Stimulated activated CD4-positive, alpha-beta T cell treated with anti-CD3 and anti-CD28 coated beads, Interleukin-1b, Interleukin-23, amount 100 ng/mL, for 1 hour (primary cell): ENCODE measurements around the gene FAM187B.
"Not testable (repeated sequence)": the region's sequence is repeated elsewhere in the genome, so short reads cannot be mapped to it uniquely, and the experiment has no call there.

Experiments used
- DNase-seq, 2 donors: peaks; one replicate each; pipeline ENCODE4 v3.0.0-alpha.2; 2020; ENCODE audit warnings: low read depth in 2 of 2

Gene FAM187B

DNA sequence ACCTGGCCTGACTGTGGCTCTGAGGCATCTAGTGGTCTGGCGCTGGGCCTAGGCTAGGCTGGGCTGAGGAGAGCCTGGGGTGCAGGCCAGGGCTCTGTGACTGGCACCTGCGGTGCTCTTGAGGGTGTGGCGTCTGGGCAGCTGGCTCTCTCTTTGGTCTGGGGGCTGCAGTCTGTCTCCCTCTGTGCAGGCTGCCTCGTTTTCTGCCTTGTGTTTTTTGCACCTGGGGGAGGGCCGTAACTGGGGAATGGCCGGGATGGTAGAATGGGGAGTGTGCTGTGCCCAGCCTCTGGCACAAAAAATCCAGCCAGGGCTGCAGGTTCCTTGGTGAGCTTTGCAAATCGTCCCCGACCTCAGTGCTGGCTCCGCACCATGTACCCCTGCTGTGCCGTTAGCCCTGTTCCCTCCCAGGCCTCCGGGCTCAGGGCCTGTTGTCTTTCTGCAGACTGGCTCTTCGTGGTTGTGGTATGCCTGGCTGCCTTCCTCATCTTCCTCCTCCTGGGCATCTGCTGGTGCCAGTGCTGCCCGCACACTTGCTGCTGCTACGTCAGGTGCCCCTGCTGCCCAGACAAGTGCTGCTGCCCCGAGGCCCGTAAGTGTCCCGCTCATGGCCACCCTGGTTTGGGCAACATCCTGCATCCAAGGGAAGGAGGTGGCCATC is 33.7 kb upstream of the FAM187B start:
- DNase-seq = no peak

DNA sequence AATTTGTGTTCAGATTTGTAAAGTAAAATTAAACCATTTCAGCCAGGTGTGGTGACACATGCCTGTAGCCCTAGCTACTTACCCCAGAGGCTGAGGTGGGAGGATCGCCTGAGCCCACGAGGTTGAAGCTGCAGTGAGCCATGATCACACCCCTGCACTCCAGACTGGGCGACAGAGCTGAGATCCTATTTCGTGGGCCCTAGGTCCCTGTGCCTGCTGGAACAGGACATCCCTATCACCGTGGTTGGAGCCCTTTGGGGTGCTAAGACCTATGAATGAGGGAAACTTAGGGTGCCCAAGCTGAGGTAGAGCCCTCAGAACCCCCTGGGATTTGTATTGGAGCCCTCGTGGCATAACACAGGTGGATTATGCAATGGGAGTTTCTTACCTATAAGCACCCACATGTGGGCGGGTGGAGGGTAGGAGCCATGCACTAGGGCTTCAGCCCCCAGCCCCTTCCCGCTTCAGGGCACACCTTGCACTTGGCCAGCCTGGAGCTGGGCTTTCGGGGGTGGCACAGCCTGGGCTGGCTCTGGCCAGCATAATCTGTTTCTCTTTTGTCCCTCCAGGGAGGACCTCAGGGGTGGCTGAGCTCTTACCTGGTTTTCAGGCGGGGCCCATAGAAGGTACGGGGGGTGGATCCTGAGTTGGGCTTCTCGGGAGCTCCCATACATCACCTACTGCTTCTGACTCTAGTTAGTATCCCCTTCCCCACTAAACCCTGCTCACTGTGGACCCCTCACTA is 33.0 kb upstream of the FAM187B start:
- no peak for DNase-seq

DNA sequence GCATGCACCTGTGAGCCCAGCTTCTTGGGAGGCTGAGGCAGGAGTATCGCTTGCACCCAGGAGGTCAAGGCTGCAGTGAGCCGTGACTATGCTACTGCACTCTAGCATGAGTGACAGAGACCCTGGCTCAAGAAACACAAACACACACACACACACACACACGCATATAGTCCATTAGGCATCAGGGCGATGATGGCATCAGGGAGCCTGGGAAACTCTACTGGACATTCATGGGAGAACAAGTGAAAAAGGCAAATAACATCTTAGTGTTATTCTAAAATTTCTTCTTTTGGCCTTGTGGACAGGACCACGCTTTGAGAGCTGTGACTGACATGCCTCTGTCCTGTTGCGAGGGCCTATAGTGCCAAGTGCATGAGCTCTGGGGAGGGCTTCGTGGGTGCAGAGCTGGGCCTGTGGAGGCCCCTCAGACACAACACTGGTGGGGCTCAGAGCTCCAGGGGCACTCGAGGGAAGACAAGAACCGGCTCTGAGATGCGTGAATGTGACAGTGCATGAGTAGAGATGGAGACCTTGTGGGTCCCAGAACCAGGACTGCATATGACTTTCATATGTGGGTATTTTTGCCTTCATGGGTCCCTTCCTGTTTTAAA is 32.3 kb upstream of the FAM187B start:
- no peak for DNase-seq

DNA sequence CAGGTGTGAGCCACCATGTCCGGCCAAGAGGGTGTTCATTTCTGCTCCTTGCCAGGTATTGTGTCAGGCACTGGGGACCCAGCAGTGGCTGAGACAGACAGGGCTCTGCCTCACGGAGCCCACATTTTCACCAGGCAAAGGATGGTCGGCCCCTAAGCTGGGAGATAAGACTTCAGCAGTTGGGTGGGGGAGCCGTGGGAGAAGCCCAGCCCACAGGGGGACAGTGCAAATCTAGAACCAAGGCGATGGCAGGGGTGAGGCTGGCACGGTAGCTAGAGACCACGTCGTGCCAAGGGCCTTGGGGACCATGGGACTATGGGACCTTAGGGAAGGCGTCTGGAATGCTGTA is 28.5 kb upstream of the FAM187B start:
- DNase-seq = no peak

GRCh38 chr19:35256566-35256965 is 28.0 kb upstream of the FAM187B start:
- no peak for DNase-seq

- no peak for DNase-seq
Measured at GRCh38 chr19:35254341-35255297, 26.1 kb upstream of the FAM187B start.

GRCh38 chr19:35253316-35254286 is 25.1 kb upstream of the FAM187B start:
- DNase-seq = no peak

DNA sequence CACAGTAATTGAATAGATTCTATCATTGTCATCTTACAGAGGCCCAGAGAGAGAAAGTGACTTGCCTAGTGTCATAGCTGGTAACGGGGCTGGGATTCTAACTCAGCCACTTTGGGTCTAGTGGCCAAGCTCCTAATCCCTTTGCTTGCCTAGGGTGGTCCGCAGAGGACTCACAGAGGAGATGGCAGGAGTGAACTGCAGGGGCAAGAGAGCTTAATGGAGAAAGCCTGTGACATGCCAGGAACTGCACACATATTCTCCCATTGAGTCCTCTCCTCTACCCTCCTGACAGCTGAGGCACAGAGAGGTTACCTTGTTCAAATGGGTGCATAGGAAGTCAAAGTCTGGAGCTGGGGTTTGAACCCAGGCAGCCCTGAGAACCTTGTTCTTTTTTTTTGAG is 22.9 kb upstream of the FAM187B start:
- DNase-seq = no peak

GRCh38 chr19:35249848-35250711 is 21.5 kb upstream of the FAM187B start:
- no peak for DNase-seq

- DNase-seq = no peak
Measured at GRCh38 chr19:35249146-35249847, 20.8 kb upstream of the FAM187B start.

DNA sequence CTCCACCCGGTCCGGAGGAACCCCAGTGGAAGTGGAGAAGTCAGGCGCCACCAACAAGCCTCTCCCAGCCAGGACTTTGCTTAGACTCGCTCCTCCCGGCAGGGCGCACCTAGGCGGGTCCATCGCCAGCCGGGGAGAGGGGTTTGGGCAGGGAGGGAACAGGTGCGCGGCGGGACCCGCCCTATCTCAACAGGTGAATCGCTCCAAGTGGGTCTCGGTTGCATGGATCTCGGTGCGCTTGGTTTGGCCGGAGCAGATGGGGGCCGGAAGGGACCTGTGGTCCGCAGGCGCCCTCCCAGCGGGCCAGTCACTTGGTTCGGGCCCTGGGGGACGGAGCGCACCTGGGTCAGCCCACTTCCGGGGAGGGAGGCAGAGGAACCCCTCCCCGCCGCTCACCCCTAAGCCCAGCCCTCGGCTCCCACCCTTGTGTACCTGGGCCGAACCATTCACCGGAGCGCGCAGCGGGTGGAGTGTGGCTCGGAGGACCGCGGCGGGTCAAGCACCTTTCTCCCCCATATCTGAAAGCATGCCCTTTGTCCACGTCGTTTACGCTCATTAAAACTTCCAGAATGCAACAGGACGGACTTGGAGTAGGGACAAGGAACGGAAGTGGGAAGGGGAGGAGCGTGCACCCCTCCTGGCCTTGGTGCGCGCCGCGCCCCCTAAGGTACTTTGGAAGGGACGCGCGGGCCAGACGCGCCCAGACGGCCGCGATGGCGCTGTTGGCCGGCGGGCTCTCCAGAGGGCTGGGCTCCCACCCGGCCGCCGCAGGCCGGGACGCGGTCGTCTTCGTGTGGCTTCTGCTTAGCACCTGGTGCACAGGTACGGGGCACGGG is 20.0 kb upstream of the FAM187B start, which contains the start of gene LSR:
Gene LSR, plus strand, starts transcription at position 693 of the 836 bp plus-strand sequence. Its CDS starts 21 bp downstream, at position 714.
- DNase-seq = peak in 1 of 2 donors; percentile 62

DNA sequence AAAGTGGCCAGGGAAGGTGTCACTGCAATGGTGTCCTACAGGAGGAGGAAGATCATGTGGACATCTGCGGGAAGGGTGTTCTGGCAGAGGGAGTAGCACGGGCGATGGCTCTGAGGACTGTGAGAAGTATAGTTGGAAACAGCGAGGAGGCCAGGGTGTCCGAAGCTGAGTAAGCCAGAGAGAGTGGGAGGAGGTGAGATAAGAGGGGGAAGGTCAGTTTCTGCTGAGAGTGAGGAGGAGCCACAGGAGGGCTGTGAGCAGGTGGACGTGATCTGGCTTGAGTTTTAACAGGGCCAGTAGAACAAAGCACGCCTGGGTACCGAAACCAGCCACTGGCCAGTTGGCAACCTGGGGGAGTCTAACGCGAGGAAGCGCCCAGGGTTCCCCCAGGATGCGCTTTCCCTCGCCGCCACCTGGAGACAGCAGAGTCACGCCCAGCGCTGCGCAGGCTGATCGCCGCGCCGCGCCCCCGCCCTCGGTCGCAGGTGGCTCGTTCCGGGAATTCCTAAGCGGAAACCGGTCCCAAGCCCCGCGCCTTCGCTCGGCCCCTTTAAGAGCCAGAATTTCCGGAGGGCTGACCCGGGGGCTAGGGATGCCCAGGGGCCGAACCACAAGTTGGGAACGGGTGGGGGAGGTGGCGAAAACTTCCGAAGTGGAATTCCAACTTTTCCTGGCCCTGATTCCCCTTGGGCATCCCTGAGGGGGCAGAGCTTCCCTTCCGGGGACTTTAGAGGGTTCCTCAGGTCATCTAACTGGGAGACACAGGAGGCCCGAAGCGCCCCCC is 19.2 kb upstream of the FAM187B start:
- DNase-seq = no peak

DNA sequence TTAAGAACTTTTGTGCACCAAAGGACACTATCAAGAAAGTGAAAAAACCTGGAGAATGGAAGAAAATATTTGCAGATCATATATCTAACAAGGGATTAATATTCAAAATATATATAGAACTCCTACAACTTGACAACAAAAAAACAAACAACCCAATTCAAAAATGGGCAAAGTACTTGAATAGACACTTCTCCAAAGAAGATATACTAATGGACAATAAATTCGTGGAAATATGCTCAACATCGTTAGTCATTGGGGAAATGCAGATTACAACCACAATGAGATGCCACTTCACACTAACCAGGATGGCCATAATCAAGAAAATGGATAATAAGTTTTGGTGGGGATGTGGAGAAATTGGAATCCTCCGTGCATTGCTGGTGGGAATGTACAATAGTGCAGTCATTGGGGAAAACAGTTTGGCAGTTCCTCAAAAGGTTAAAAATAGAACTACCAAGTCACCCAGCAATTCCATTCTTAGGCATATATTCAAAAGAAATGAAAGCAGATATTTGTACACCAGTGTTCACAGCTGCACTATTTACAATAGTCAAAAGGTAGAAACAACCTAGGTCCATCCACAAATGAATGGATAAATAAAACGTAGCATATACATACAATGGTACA is 18.0 kb upstream of the FAM187B start:
- DNase-seq = no peak

DNA sequence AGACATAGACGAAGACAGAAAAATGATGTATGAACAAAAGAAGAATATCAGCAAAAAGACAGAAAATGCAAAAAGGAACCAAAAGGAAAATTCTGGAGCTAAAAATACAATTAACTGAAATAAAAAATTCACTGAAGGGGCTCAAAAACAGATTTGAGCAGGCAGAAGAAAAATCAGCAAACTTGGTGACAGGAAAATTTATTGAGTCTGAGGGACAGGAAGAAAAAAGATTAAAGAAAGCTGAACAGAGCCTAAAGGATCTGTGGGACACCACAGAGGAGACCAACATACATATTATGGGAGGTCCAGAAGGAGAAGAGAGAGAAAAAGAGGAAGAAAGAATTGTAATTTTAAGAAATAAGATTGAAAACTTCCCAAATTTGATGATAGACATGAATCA is 12.9 kb upstream of the FAM187B start:
- no peak for DNase-seq

GRCh38 chr19:35240327-35240726 is 11.8 kb upstream of the FAM187B start:
- no peak for DNase-seq

DNA sequence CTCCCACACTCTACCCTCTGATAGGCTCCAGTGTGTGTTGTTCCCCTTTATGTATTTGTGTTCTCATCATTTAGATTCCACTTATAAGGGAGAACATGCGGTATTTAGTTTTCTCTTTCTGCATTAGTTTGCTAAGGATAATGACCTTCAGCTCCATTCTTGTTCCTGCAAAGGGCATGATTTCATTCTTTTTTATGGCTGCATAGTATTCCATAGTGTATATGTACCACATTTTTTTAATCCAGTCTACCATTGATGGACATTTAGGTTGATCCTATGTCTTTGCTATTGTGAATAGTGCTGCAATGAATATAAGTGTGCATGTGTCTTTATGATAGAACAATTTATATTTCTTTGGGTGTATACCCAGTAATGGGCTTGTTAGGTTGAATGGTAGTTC is 11.1 kb upstream of the FAM187B start:
- not testable (repeated sequence) for DNase-seq
